ENCODE data around the gene RPUSD2. TPM values are rescaled to one million over a fixed set of nuclear protein-coding genes. Genes with fewer than 3 reads are reported as not detected.

RPUSD2 gene, protein sequence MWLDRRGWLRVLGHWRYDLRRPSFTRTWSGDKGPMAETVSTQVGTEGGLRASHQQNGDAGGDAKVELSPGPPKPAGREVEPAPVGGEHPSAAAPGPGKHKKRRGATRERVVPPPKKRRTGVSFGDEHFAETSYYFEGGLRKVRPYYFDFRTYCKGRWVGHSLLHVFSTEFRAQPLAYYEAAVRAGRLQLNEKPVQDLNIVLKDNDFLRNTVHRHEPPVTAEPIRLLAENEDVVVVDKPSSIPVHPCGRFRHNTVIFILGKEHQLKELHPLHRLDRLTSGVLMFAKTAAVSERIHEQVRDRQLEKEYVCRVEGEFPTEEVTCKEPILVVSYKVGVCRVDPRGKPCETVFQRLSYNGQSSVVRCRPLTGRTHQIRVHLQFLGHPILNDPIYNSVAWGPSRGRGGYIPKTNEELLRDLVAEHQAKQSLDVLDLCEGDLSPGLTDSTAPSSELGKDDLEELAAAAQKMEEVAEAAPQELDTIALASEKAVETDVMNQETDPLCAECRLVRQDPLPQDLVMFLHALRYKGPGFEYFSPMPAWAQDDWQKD
- total RNA-seq (10.7 TPM), polyA plus RNA-seq (15.2 TPM)
- long read RNA-seq, donor 1 = 0 reads
- long read RNA-seq, donor 2 = 0 reads
- long read RNA-seq, donor 3, transcript RPUSD2-201 (3 exons, 2,358 nt) = major isoform, 7 of 10 reads
- long read RNA-seq, donor 3, partial matches to known transcripts = 0 of 10 reads
- long read RNA-seq, donor 3, other reads (novel, unspliced or antisense) = 0 of 10 reads
- long read RNA-seq, donor 4, transcript RPUSD2-201 (3 exons, 2,358 nt) = major isoform, 5 of 6 reads
- long read RNA-seq, donor 4, partial matches to known transcripts = 0 of 6 reads
- long read RNA-seq, donor 4, other reads (novel, unspliced or antisense) = 0 of 6 reads
- long read RNA-seq, donor 5, transcript RPUSD2-201 (3 exons, 2,358 nt) = major isoform, 5 of 7 reads
- long read RNA-seq, donor 5, partial matches to known transcripts = 0 of 7 reads
- long read RNA-seq, donor 5, other reads (novel, unspliced or antisense) = 0 of 7 reads
- long read RNA-seq, donor 6, transcript RPUSD2-201 (3 exons, 2,358 nt) = major isoform, 5 of 6 reads
- long read RNA-seq, donor 6, partial matches to known transcripts = 0 of 6 reads
- long read RNA-seq, donor 6, other reads (novel, unspliced or antisense) = 0 of 6 reads
- long read RNA-seq, donor 7, partial matches to known transcripts = 0 of 3 reads
- long read RNA-seq, donor 7, other reads (novel, unspliced or antisense) = 0 of 3 reads
- long read RNA-seq, donor 8, partial matches to known transcripts = 0 of 2 reads
- long read RNA-seq, donor 8, other reads (novel, unspliced or antisense) = 0 of 2 reads
- long read RNA-seq, donor 9, partial matches to known transcripts = 0 of 3 reads
- long read RNA-seq, donor 9, other reads (novel, unspliced or antisense) = 0 of 3 reads
- long read RNA-seq, donor 10, partial matches to known transcripts = 0 of 5 reads
- long read RNA-seq, donor 10, other reads (novel, unspliced or antisense) = 0 of 5 reads

DNA sequence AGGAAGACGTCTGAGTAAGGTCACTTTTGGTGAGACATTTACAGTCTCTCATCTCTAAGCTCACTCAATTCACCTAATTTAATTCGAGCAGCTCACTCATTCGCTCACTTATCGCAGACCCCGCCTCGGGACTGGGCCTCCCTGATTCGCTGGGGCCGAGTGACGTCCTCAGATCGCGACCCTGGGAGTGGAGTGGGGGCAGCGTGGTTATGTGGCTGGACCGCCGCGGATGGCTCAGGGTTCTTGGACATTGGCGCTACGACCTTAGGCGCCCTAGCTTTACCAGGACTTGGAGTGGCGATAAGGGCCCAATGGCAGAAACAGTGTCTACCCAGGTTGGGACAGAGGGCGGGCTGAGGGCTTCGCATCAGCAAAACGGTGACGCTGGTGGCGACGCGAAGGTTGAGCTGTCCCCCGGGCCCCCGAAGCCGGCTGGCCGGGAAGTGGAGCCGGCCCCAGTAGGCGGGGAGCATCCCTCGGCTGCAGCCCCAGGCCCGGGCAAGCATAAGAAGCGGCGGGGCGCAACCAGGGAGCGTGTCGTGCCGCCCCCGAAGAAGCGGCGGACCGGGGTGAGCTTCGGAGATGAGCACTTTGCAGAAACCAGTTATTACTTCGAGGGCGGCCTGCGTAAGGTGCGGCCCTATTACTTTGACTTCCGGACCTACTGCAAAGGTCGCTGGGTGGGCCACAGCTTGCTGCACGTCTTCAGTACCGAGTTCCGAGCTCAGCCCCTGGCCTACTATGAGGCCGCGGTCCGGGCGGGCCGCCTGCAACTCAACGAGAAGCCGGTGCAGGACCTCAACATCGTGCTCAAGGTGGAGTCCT is at the start of gene RPUSD2:
TSS of gene RPUSD2 (plus strand) at position 171 of the 825 bp plus-strand sequence. CDS start at position 210, 39 bp downstream.
- Histone ChIP-seq H3K4me3 (ENCODE audit: low read length in 2 of 2) (peak within 1 kb of the TSS; percentile 96 to 98), H3K27me3 (ENCODE audit: control insufficient read depth in 2 of 2, insufficient read depth in 1 of 2, low read length in 1 of 2) (no peaks in the 10 kb centered on the region), H3K36me3 (ENCODE audit: control insufficient read depth in 2 of 2, insufficient read depth in 2 of 2, low read length in 1 of 2) (peaks cover 19 to 25% of the 10 kb centered on the region in 2 donors), H3K9me3 (ENCODE audit: control insufficient read depth in 2 of 2, insufficient read depth in 1 of 2, low read length in 1 of 2) (no peaks in the 10 kb centered on the region), H3K4me1 (ENCODE audit: control insufficient read depth in 2 of 2, insufficient read depth in 2 of 2, low read length in 2 of 2) (peaks cover 7 to 19% of the 10 kb centered on the region in 2 donors), H3K27ac (ENCODE audit: low read depth in 1 of 2, low read length in 1 of 2) (peak within 1 kb of the TSS; percentile 72 to 91)
- under 1% methylated on average over 62 of the region's 62 CpGs for WGBS
- DNase-seq (ENCODE audit: low read depth in 6 of 9, low spot score in 9 of 9) = peak; percentile 65 to 94 (median 84)

DNA sequence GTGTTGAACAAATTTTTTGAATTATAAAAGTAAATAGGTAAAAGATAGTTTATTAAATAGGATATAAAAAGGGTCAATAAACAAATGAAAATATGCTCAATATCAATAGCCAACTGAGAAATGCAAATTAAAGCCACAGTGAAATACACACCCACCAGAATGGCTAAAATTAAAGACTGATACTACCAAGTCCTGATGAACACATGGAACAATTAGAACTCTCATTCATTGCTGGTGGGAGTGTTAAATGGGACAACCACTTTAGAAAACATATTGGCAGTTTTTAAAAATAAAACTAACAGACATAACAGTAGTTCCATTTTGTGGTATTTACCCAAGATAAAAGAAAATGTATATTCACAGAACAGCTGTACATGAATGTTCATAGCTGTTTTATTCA is 45.5 kb upstream of the RPUSD2 start:
- H3K27me3 ChIP-seq (ENCODE audit: control insufficient read depth in 2 of 2, insufficient read depth in 1 of 2, low read length in 1 of 2) = no peaks in the 10 kb centered on the region

DNA sequence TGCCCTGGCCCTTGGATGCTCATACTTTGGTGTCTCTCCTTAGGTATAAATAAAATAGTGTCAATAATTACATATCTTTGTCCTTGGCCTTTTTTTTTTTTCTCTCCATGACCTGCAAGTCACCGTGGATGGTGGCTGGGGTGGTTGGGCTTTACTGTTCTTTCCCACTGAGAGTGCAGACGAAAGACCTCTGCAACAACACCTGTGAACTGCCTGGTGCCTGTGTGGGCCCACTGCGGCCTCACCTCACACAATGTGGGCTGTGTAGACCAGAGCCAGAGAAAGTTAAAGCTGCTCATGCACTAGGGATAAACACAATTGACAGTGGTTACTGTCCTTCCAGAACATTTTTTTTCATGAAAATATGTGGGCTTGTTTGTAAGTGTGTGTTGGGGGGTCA is 43.2 kb upstream of the RPUSD2 start:
- no peaks in the 10 kb centered on the region for H3K36me3 ChIP-seq (ENCODE audit: control insufficient read depth in 2 of 2, insufficient read depth in 2 of 2, low read length in 1 of 2)
- H3K27me3 ChIP-seq (ENCODE audit: control insufficient read depth in 2 of 2, insufficient read depth in 1 of 2, low read length in 1 of 2) = no peaks in the 10 kb centered on the region
- 94% methylated on average over 3 of the region's 3 CpGs for WGBS
- no peak for DNase-seq (ENCODE audit: low read depth in 6 of 9, low spot score in 9 of 9)
- H3K4me3 ChIP-seq (ENCODE audit: low read length in 2 of 2) = no peak overlapping the region
- no peaks in the 10 kb centered on the region for H3K4me1 ChIP-seq (ENCODE audit: control insufficient read depth in 2 of 2, insufficient read depth in 2 of 2, low read length in 2 of 2)
- no peak overlapping the region for H3K27ac ChIP-seq (ENCODE audit: low read depth in 1 of 2, low read length in 1 of 2)
- H3K9me3 ChIP-seq (ENCODE audit: control insufficient read depth in 2 of 2, insufficient read depth in 1 of 2, low read length in 1 of 2) = no peaks in the 10 kb centered on the region

More for the DNA sequence above, 45.5 kb upstream of the RPUSD2 start:
- H3K27ac ChIP-seq (ENCODE audit: low read depth in 1 of 2, low read length in 1 of 2) = no peak overlapping the region
- H3K4me1 ChIP-seq (ENCODE audit: control insufficient read depth in 2 of 2, insufficient read depth in 2 of 2, low read length in 2 of 2) = no peaks in the 10 kb centered on the region
- H3K9me3 ChIP-seq (ENCODE audit: control insufficient read depth in 2 of 2, insufficient read depth in 1 of 2, low read length in 1 of 2) = no peaks in the 10 kb centered on the region
- H3K4me3 ChIP-seq (ENCODE audit: low read length in 2 of 2) = no peak overlapping the region
- no peaks in the 10 kb centered on the region for H3K36me3 ChIP-seq (ENCODE audit: control insufficient read depth in 2 of 2, insufficient read depth in 2 of 2, low read length in 1 of 2)
- DNase-seq (ENCODE audit: low read depth in 6 of 9, low spot score in 9 of 9) = no peak

DNA sequence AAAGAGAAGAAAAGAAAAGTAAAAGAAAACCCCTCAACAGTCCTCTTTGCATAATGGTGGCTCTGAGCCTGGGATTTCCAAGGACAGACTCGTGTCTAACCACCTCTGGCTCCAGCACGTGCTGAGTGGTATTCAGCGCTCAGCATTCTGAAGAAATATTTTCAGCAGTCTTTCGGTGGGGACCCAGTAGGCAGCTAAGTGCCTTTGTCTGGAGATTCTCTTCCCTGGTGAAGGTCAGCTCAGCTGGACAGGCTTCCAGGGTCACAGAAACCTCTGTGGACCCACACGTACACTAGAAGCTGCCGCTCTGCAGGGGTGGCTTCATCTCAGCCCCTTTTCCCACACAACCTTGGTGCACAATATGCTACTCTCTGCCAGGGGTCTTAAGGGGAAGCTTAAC is 40.3 kb upstream of the RPUSD2 start:
- Histone ChIP-seq H3K9me3 (ENCODE audit: control insufficient read depth in 2 of 2, insufficient read depth in 1 of 2, low read length in 1 of 2) (no peaks in the 10 kb centered on the region), H3K36me3 (ENCODE audit: control insufficient read depth in 2 of 2, insufficient read depth in 2 of 2, low read length in 1 of 2) (no peaks in the 10 kb centered on the region), H3K27me3 (ENCODE audit: control insufficient read depth in 2 of 2, insufficient read depth in 1 of 2, low read length in 1 of 2) (no peaks in the 10 kb centered on the region), H3K4me3 (ENCODE audit: low read length in 2 of 2) (no peak overlapping the region), H3K27ac (ENCODE audit: low read depth in 1 of 2, low read length in 1 of 2) (no peak overlapping the region), H3K4me1 (ENCODE audit: control insufficient read depth in 2 of 2, insufficient read depth in 2 of 2, low read length in 2 of 2) (no peaks in the 10 kb centered on the region)
- no peak for DNase-seq (ENCODE audit: low read depth in 6 of 9, low spot score in 9 of 9)
- 99% methylated on average over 6 of the region's 6 CpGs for WGBS

DNA sequence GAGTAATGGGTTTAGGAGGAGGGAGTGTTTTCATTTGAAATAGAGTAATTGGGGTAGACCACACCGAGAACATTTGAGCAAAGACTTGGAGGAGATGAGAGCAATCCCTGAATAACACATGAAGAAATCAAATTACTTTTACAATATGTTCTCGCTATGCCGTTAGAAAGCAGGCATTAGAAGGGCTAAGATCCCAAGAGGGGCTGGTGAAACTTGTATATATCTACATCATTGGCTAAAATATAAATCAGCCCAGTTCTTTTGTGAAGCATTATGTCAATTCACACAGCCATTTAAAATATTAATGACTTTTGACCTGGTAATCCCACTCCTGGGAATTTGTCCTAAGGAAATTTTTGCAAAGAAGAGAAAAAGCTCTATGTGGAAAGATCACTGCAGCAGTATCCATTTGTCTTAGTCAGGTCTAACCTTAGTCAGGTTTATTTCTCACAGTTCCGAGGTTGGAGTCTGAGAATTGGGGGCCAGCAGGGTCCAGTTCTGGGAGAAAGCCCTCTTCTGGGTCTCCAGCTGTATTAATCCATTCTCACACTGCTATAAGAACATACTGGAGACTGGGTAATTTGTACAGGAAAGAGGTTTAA is 35.2 kb upstream of the RPUSD2 start:
- DNase-seq (ENCODE audit: low read depth in 6 of 9, low spot score in 9 of 9) = no peak
- WGBS = 98% methylated on average over 4 of the region's 4 CpGs
- no peaks in the 10 kb centered on the region for H3K9me3 ChIP-seq (ENCODE audit: control insufficient read depth in 2 of 2, insufficient read depth in 1 of 2, low read length in 1 of 2)
- H3K4me1 ChIP-seq (ENCODE audit: control insufficient read depth in 2 of 2, insufficient read depth in 2 of 2, low read length in 2 of 2) = no peaks in the 10 kb centered on the region
- H3K4me3 ChIP-seq (ENCODE audit: low read length in 2 of 2) = no peak overlapping the region
- no peak overlapping the region for H3K27ac ChIP-seq (ENCODE audit: low read depth in 1 of 2, low read length in 1 of 2)
- no peaks in the 10 kb centered on the region for H3K27me3 ChIP-seq (ENCODE audit: control insufficient read depth in 2 of 2, insufficient read depth in 1 of 2, low read length in 1 of 2)
- peaks cover 0 to 3% of the 10 kb centered on the region in 2 donors for H3K36me3 ChIP-seq (ENCODE audit: control insufficient read depth in 2 of 2, insufficient read depth in 2 of 2, low read length in 1 of 2)

DNA sequence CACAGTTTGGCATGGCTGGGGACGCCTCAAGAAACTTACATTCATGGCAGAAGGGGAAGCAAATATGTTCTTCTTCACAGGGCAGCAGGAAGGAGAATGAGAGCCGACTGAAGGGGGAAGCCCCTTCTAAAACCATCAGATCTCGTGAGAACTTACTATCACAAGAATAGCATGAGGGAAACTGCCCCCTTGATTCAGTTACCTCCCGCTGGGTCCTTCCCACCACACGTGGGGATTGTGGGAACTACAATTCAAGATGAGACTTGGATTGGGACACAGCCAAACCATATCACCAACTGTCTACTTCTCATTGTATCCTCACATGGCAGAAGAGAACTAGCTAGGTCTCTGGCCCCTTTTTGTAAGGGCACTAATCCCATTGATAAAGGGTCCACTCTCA is 34.7 kb upstream of the RPUSD2 start:
- Histone ChIP-seq H3K36me3 (ENCODE audit: control insufficient read depth in 2 of 2, insufficient read depth in 2 of 2, low read length in 1 of 2) (peaks cover 0 to 3% of the 10 kb centered on the region in 2 donors), H3K4me1 (ENCODE audit: control insufficient read depth in 2 of 2, insufficient read depth in 2 of 2, low read length in 2 of 2) (no peaks in the 10 kb centered on the region), H3K27me3 (ENCODE audit: control insufficient read depth in 2 of 2, insufficient read depth in 1 of 2, low read length in 1 of 2) (no peaks in the 10 kb centered on the region), H3K4me3 (ENCODE audit: low read length in 2 of 2) (no peak overlapping the region), H3K27ac (ENCODE audit: low read depth in 1 of 2, low read length in 1 of 2) (no peak overlapping the region), H3K9me3 (ENCODE audit: control insufficient read depth in 2 of 2, insufficient read depth in 1 of 2, low read length in 1 of 2) (no peaks in the 10 kb centered on the region)
- 90% methylated on average over 5 of the region's 5 CpGs for WGBS
- DNase-seq (ENCODE audit: low read depth in 6 of 9, low spot score in 9 of 9) = no peak

DNA sequence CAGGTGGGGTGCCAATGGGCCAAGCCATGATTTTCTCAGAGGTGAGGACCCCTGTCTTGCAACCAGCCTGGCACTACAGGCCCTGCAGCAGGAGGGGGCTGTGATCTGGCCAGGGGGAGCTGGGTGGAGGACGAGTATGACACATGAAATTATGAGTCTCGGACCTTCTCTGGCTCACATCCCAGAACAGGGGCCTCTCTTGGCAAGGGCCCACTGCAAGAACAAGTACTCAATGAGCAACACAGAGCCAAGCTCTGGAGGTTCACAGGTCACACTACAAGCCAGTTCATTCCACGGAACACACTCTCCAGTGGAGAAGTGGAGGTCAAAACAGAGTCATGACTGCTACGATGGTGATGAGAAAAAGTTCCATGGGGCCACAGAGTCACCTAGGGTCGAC is 32.6 kb upstream of the RPUSD2 start:
- 94% methylated on average over 5 of the region's 5 CpGs for WGBS
- no peak overlapping the region for H3K27ac ChIP-seq (ENCODE audit: low read depth in 1 of 2, low read length in 1 of 2)
- peaks cover 0 to 3% of the 10 kb centered on the region in 2 donors for H3K36me3 ChIP-seq (ENCODE audit: control insufficient read depth in 2 of 2, insufficient read depth in 2 of 2, low read length in 1 of 2)
- H3K9me3 ChIP-seq (ENCODE audit: control insufficient read depth in 2 of 2, insufficient read depth in 1 of 2, low read length in 1 of 2) = no peaks in the 10 kb centered on the region
- no peaks in the 10 kb centered on the region for H3K27me3 ChIP-seq (ENCODE audit: control insufficient read depth in 2 of 2, insufficient read depth in 1 of 2, low read length in 1 of 2)
- no peaks in the 10 kb centered on the region for H3K4me1 ChIP-seq (ENCODE audit: control insufficient read depth in 2 of 2, insufficient read depth in 2 of 2, low read length in 2 of 2)
- no peak for DNase-seq (ENCODE audit: low read depth in 6 of 9, low spot score in 9 of 9)
- H3K4me3 ChIP-seq (ENCODE audit: low read length in 2 of 2) = no peak overlapping the region

DNA sequence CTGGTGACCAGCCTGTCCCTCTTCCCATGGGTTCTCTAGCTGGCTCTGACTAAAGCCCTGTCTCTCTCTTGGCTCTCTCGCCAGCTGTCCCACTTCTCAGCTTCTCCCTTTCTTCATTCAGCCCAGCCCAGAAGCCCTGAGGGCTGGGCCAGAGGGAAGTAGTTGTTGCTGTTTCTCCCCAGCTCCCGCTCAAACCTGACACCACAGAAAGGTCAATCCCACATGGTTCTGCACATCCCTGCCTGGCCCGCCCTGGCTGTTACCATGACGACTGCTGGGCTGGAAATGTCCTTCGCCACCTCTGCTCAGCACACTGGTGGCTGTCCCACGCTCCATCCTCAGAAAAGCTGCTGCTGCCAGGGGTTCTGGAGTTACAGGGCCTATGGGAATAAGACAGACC is 30.1 kb upstream of the RPUSD2 start:
- H3K27me3 ChIP-seq (ENCODE audit: control insufficient read depth in 2 of 2, insufficient read depth in 1 of 2, low read length in 1 of 2) = no peaks in the 10 kb centered on the region
- H3K36me3 ChIP-seq (ENCODE audit: control insufficient read depth in 2 of 2, insufficient read depth in 2 of 2, low read length in 1 of 2) = peaks cover 0 to 3% of the 10 kb centered on the region in 2 donors
- no peak overlapping the region for H3K4me3 ChIP-seq (ENCODE audit: low read length in 2 of 2)
- H3K9me3 ChIP-seq (ENCODE audit: control insufficient read depth in 2 of 2, insufficient read depth in 1 of 2, low read length in 1 of 2) = no peaks in the 10 kb centered on the region
- H3K4me1 ChIP-seq (ENCODE audit: control insufficient read depth in 2 of 2, insufficient read depth in 2 of 2, low read length in 2 of 2) = no peaks in the 10 kb centered on the region
- WGBS = 97% methylated on average over 6 of the region's 6 CpGs
- no peak overlapping the region for H3K27ac ChIP-seq (ENCODE audit: low read depth in 1 of 2, low read length in 1 of 2)
- no peak for DNase-seq (ENCODE audit: low read depth in 6 of 9, low spot score in 9 of 9)

Measured in thymus (tissue), 14 donors.